BLaER1 (cell line): ENCODE results near the gene B3GNT7.

Experiments used
- H3K27ac ChIP-seq: shearing (Covaris generic); formaldehyde crosslinking; 2 replicates; pipeline ENCODE4 v1.8.1; 2022
- H3K27me3 ChIP-seq: shearing (Covaris generic); formaldehyde crosslinking; 2 replicates; pipeline ENCODE4 v1.8.1; 2022
- H3K36me3 ChIP-seq: shearing (Covaris generic); formaldehyde crosslinking; 2 replicates; pipeline ENCODE4 v1.8.1; 2022
- H3K4me1 ChIP-seq: shearing (Covaris generic); formaldehyde crosslinking; 2 replicates; pipeline ENCODE4 v1.8.1; 2022
- H3K4me2 ChIP-seq: shearing (Covaris generic); formaldehyde crosslinking; 2 replicates; pipeline ENCODE4 v1.8.1; 2022
- H3K4me3 ChIP-seq: shearing (Covaris generic); formaldehyde crosslinking; 2 replicates; pipeline ENCODE4 v1.8.1; 2022
- H3K9ac ChIP-seq: shearing (Covaris generic); formaldehyde crosslinking; 2 replicates; pipeline ENCODE4 v1.8.1; 2022
- H3K9me3 ChIP-seq: shearing (Covaris generic); formaldehyde crosslinking; 2 replicates; pipeline ENCODE4 v1.8.1; 2022
- H4K20me1 ChIP-seq: shearing (Covaris generic); formaldehyde crosslinking; 2 replicates; pipeline ENCODE4 v1.8.1; 2022
- Cebpa-rat ChIP-seq: shearing (Covaris generic); IDR thresholded peaks from 2 replicates; pipeline ENCODE4 v1.8.1; 2022

B3GNT7 gene

GRCh38 chr2:231436957-231437356, 41.4 kb downstream of the B3GNT7 start:
- H3K9ac ChIP-seq = no peak overlapping the region
- H3K4me2 ChIP-seq = no peak overlapping the region
- no peak overlapping the region for H3K4me3 ChIP-seq
- H3K4me1 ChIP-seq = no peaks in the 10 kb centered on the region
- H3K27me3 ChIP-seq = no peaks in the 10 kb centered on the region
- H4K20me1 ChIP-seq = no peaks in the 10 kb centered on the region
- H3K36me3 ChIP-seq = no peaks in the 10 kb centered on the region
- peaks cover 7% of the 10 kb centered on the region for H3K9me3 ChIP-seq
- no peak overlapping the region for H3K27ac ChIP-seq
- no peak for TF ChIP-seq Cebpa-rat

- no peaks in the 10 kb centered on the region for H3K27me3 ChIP-seq
- no peaks in the 10 kb centered on the region for H3K9me3 ChIP-seq
- TF ChIP-seq Cebpa-rat = no peak
- peaks cover 22% of the 10 kb centered on the region for H4K20me1 ChIP-seq
- H3K27ac ChIP-seq = no peak overlapping the region
- peaks cover 31% of the 10 kb centered on the region for H3K36me3 ChIP-seq
- no peak overlapping the region for H3K9ac ChIP-seq
- no peaks in the 10 kb centered on the region for H3K4me1 ChIP-seq
- H3K4me2 ChIP-seq = no peak overlapping the region
- H3K4me3 ChIP-seq = no peak overlapping the region
These were observed 54.1 kb downstream of the B3GNT7 start for GRCh38 chr2:231449503-231450054.

DNA sequence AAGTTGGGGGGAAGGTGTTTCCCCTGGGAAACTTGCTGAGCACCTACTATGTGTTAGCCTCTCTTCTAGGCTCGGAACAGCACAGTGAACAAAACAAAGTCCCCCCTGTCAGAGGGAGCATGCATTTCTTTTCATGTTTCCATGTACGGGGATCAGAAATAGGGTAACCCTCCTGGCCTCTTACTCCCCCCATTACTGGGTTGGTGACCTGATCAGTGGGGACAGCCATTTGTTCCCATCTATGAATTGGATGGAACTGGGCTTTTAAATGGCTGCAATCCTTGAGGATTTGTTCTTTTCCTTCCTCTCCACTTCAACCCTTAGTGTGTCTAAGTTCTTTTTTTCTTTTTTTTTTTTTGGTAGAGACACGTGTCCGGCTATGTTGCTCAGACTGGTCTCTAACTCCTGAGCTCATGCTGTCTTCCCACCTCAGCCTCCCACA, 55.1 kb downstream of the B3GNT7 start:
- H3K4me3 ChIP-seq = no peak overlapping the region
- TF ChIP-seq Cebpa-rat = no peak

More for the DNA sequence above, 55.1 kb downstream of the B3GNT7 start:
- Histone ChIP-seq H3K9ac (no peak overlapping the region), H3K9me3 (no peaks in the 10 kb centered on the region), H4K20me1 (peaks cover 32% of the 10 kb centered on the region), H3K27ac (no peak overlapping the region), H3K4me1 (no peaks in the 10 kb centered on the region), H3K27me3 (no peaks in the 10 kb centered on the region), H3K4me2 (no peak overlapping the region), H3K36me3 (peaks cover 41% of the 10 kb centered on the region)
